Suprapubic skin (tissue), 3 donors: ENCODE data around the gene SLC45A3.

Experiments used
- CTCF ChIP-seq, 2 donors: fragments of 200-600 bp in 1 of 2; fragments of 450-650 bp in 1 of 2; sonication (generic) in 1 of 2; IDR thresholded peaks; one replicate each; pipeline ENCODE4 v1.5.1; 2016 to 2019; ENCODE audit warnings: antibody characterized with exemption in 2 of 2, mild to moderate bottlenecking in 1 of 2, moderate library complexity in 1 of 2
- POLR2A ChIP-seq, 2 donors: fragments of 450-650 bp; IDR thresholded peaks; one replicate each; pipeline ENCODE4 v1.6.1; 2017; ENCODE audit warnings: antibody characterized with exemption in 2 of 2, mild to moderate bottlenecking in 2 of 2, moderate library complexity in 2 of 2

- TF ChIP-seq CTCF (IDR thresholded peaks at IDR 0.05) (no peak), POLR2A (IDR thresholded peaks at IDR 0.05) (no peak)
These were observed 11.4 kb downstream of the SLC45A3 start for GRCh38 chr1:205668951-205669340.
